HG02798 (cell line): ENCODE results near the gene TEX14.

ENCODE experiments used
- ATAC-seq: cut with Tn5 transposase; IDR thresholded peaks from one replicate; pipeline ENCODE4 v1.9.1; 2021; ENCODE audit warnings: mild to moderate bottlenecking; ENCODE audit not compliant: unreplicated experiment, poor library complexity

Gene TEX14

GRCh38 chr17:58508341-58509067 lies 183.3 kb downstream of the TEX14 start:
- no peak for ATAC-seq

GRCh38 chr17:58507123-58507634 lies 184.7 kb downstream of the TEX14 start:
- ATAC-seq = no peak
